ENCODE measurements around the gene C7orf33.
A peak's percentile ranks its signal among the peaks of the same experiment; 100 is the strongest.

C7orf33 gene

GRCh38 chr7:148630078-148630477 lies 39.5 kb downstream of the C7orf33 start:
- DNase-seq = no peak

GRCh38 chr7:148633761-148634160 lies 43.2 kb downstream of the C7orf33 start:
- no peak for DNase-seq

GRCh38 chr7:148637094-148637493 lies 46.5 kb downstream of the C7orf33 start:
- DNase-seq = no peak

GRCh38 chr7:148645898-148646297 lies 55.3 kb downstream of the C7orf33 start:
- DNase-seq = no peak

- DNase-seq = peak; percentile 78
Observed at GRCh38 chr7:148650232-148650858, 59.8 kb downstream of the C7orf33 start.

GRCh38 chr7:148652773-148653172 lies 62.2 kb downstream of the C7orf33 start:
- DNase-seq = no peak

GRCh38 chr7:148657929-148658328 lies 67.4 kb downstream of the C7orf33 start:
- no peak for DNase-seq

- DNase-seq = no peak
Observed at GRCh38 chr7:148661471-148661870, 70.9 kb downstream of the C7orf33 start.

GRCh38 chr7:148662646-148663045 lies 72.1 kb downstream of the C7orf33 start:
- no peak for DNase-seq

- peak; percentile 23 for DNase-seq
Observed at GRCh38 chr7:148664324-148664723, 73.8 kb downstream of the C7orf33 start.

GRCh38 chr7:148665221-148665620 lies 74.7 kb downstream of the C7orf33 start:
- peak; percentile 22 for DNase-seq

Measured in fibroblast of skin of abdomen (primary cell).